Measurements from ENCODE around the gene GRIFIN.
"Not testable (repeated sequence)": the region's sequence is repeated elsewhere in the genome, so short reads cannot be mapped to it uniquely, and the experiment has no call there.

Gene GRIFIN

GRCh38 chr7:2473496-2474180 lies 2.6 kb downstream of the GRIFIN start:
- Mint-ChIP-seq H3K9me3 (no peaks in the 10 kb centered on the region), H3K36me3 (ENCODE audit: low read depth) (no peaks in the 10 kb centered on the region), H3K27me3 (ENCODE audit: low read depth) (peaks cover 13% of the 10 kb centered on the region), H3K4me1 (ENCODE audit: low read depth) (peaks cover 2% of the 10 kb centered on the region), H3K27ac (no peak overlapping the region), H3K4me3 (no peak overlapping the region)
- DNase-seq (ENCODE audit: low spot score) = no peak

GRCh38 chr7:2472739-2473138 lies 3.5 kb downstream of the GRIFIN start:
- Mint-ChIP-seq H3K27me3 (ENCODE audit: low read depth) (peaks cover 13% of the 10 kb centered on the region), H3K9me3 (no peaks in the 10 kb centered on the region), H3K4me3 (no peak overlapping the region), H3K27ac (no peak overlapping the region), H3K4me1 (ENCODE audit: low read depth) (peaks cover 2% of the 10 kb centered on the region), H3K36me3 (ENCODE audit: low read depth) (no peaks in the 10 kb centered on the region)
- no peak for DNase-seq (ENCODE audit: low spot score)

GRCh38 chr7:2471396-2471795 lies 4.8 kb downstream of the GRIFIN start:
- DNase-seq (ENCODE audit: low spot score) = no peak
- peaks cover 2% of the 10 kb centered on the region for H3K4me1 Mint-ChIP-seq (ENCODE audit: low read depth)
- no peak overlapping the region for H3K4me3 Mint-ChIP-seq
- peaks cover 13% of the 10 kb centered on the region for H3K27me3 Mint-ChIP-seq (ENCODE audit: low read depth)
- no peak overlapping the region for H3K27ac Mint-ChIP-seq
- no peaks in the 10 kb centered on the region for H3K36me3 Mint-ChIP-seq (ENCODE audit: low read depth)
- no peaks in the 10 kb centered on the region for H3K9me3 Mint-ChIP-seq

GRCh38 chr7:2471022-2471329 lies 5.2 kb downstream of the GRIFIN start:
- no peak overlapping the region for H3K27ac Mint-ChIP-seq
- DNase-seq (ENCODE audit: low spot score) = no peak
- H3K9me3 Mint-ChIP-seq = no peaks in the 10 kb centered on the region
- no peak overlapping the region for H3K4me3 Mint-ChIP-seq
- H3K4me1 Mint-ChIP-seq (ENCODE audit: low read depth) = peaks cover 2% of the 10 kb centered on the region
- no peaks in the 10 kb centered on the region for H3K36me3 Mint-ChIP-seq (ENCODE audit: low read depth)
- peaks cover 13% of the 10 kb centered on the region for H3K27me3 Mint-ChIP-seq (ENCODE audit: low read depth)

GRCh38 chr7:2470204-2471021 lies 5.8 kb downstream of the GRIFIN start:
- Mint-ChIP-seq H3K27ac (no peak overlapping the region), H3K4me3 (no peak overlapping the region), H3K9me3 (no peaks in the 10 kb centered on the region), H3K27me3 (ENCODE audit: low read depth) (peaks cover 13% of the 10 kb centered on the region), H3K36me3 (ENCODE audit: low read depth) (no peaks in the 10 kb centered on the region), H3K4me1 (ENCODE audit: low read depth) (peaks cover 2% of the 10 kb centered on the region)
- DNase-seq (ENCODE audit: low spot score) = no peak

GRCh38 chr7:2469460-2470203 lies 6.6 kb downstream of the GRIFIN start:
- not testable (repeated sequence) for H3K4me1 Mint-ChIP-seq (ENCODE audit: low read depth); H3K36me3 Mint-ChIP-seq (ENCODE audit: low read depth); H3K4me3 Mint-ChIP-seq; H3K27ac Mint-ChIP-seq; DNase-seq (ENCODE audit: low spot score); H3K9me3 Mint-ChIP-seq
- peaks cover 13% of the 10 kb centered on the region for H3K27me3 Mint-ChIP-seq (ENCODE audit: low read depth)

- DNase-seq (ENCODE audit: low spot score) = no peak
- H3K4me3 Mint-ChIP-seq = no peak overlapping the region
- peaks cover 13% of the 10 kb centered on the region for H3K27me3 Mint-ChIP-seq (ENCODE audit: low read depth)
- H3K9me3 Mint-ChIP-seq = no peaks in the 10 kb centered on the region
- H3K4me1 Mint-ChIP-seq (ENCODE audit: low read depth) = peaks cover 2% of the 10 kb centered on the region
- no peak overlapping the region for H3K27ac Mint-ChIP-seq
- H3K36me3 Mint-ChIP-seq (ENCODE audit: low read depth) = no peaks in the 10 kb centered on the region
These were observed 8.0 kb downstream of the GRIFIN start for GRCh38 chr7:2468227-2468626.

- DNase-seq (ENCODE audit: low spot score) = no peak
- no peaks in the 10 kb centered on the region for H3K9me3 Mint-ChIP-seq
- peaks cover 2% of the 10 kb centered on the region for H3K4me1 Mint-ChIP-seq (ENCODE audit: low read depth)
- H3K4me3 Mint-ChIP-seq = no peak overlapping the region
- H3K36me3 Mint-ChIP-seq (ENCODE audit: low read depth) = no peaks in the 10 kb centered on the region
- H3K27me3 Mint-ChIP-seq (ENCODE audit: low read depth) = peaks cover 13% of the 10 kb centered on the region
- H3K27ac Mint-ChIP-seq = no peak overlapping the region
These were observed 9.5 kb downstream of the GRIFIN start for GRCh38 chr7:2466675-2467074.

- Mint-ChIP-seq H3K4me1 (ENCODE audit: low read depth) (peaks cover 2% of the 10 kb centered on the region), H3K36me3 (ENCODE audit: low read depth) (no peaks in the 10 kb centered on the region), H3K27ac (no peak overlapping the region), H3K27me3 (ENCODE audit: low read depth) (peaks cover 13% of the 10 kb centered on the region), H3K4me3 (no peak overlapping the region), H3K9me3 (no peaks in the 10 kb centered on the region)
- DNase-seq (ENCODE audit: low spot score) = no peak
These were observed 10.3 kb downstream of the GRIFIN start for GRCh38 chr7:2465928-2466327.

GRCh38 chr7:2462731-2463130 lies 13.5 kb downstream of the GRIFIN start:
- Mint-ChIP-seq H3K27ac (no peak overlapping the region), H3K4me1 (ENCODE audit: low read depth) (peaks cover 6% of the 10 kb centered on the region), H3K27me3 (ENCODE audit: low read depth) (no peaks in the 10 kb centered on the region), H3K9me3 (no peaks in the 10 kb centered on the region), H3K4me3 (no peak overlapping the region), H3K36me3 (ENCODE audit: low read depth) (no peaks in the 10 kb centered on the region)
- no peak for DNase-seq (ENCODE audit: low spot score)

GRCh38 chr7:2461268-2462026 lies 14.8 kb downstream of the GRIFIN start:
- no peaks in the 10 kb centered on the region for H3K36me3 Mint-ChIP-seq (ENCODE audit: low read depth)
- H3K9me3 Mint-ChIP-seq = no peaks in the 10 kb centered on the region
- H3K4me3 Mint-ChIP-seq = no peak overlapping the region
- peaks cover 11% of the 10 kb centered on the region for H3K4me1 Mint-ChIP-seq (ENCODE audit: low read depth)
- H3K27me3 Mint-ChIP-seq (ENCODE audit: low read depth) = peaks cover 3% of the 10 kb centered on the region
- no peak for DNase-seq (ENCODE audit: low spot score)
- no peak overlapping the region for H3K27ac Mint-ChIP-seq

- H3K9me3 Mint-ChIP-seq = no peaks in the 10 kb centered on the region
- no peaks in the 10 kb centered on the region for H3K36me3 Mint-ChIP-seq (ENCODE audit: low read depth)
- peaks cover 11% of the 10 kb centered on the region for H3K27me3 Mint-ChIP-seq (ENCODE audit: low read depth)
- no peak overlapping the region for H3K27ac Mint-ChIP-seq
- H3K4me3 Mint-ChIP-seq = no peak overlapping the region
- DNase-seq (ENCODE audit: low spot score) = no peak
- H3K4me1 Mint-ChIP-seq (ENCODE audit: low read depth) = peaks cover 11% of the 10 kb centered on the region
These were observed 15.6 kb downstream of the GRIFIN start for GRCh38 chr7:2460641-2461040.

GRCh38 chr7:2460188-2460587 lies 16.0 kb downstream of the GRIFIN start:
- Mint-ChIP-seq H3K27ac (no peak overlapping the region), H3K27me3 (ENCODE audit: low read depth) (peaks cover 12% of the 10 kb centered on the region), H3K4me3 (no peak overlapping the region), H3K9me3 (no peaks in the 10 kb centered on the region), H3K36me3 (ENCODE audit: low read depth) (no peaks in the 10 kb centered on the region), H3K4me1 (ENCODE audit: low read depth) (peaks cover 11% of the 10 kb centered on the region)
- DNase-seq (ENCODE audit: low spot score) = no peak

GRCh38 chr7:2459674-2460073 lies 16.5 kb downstream of the GRIFIN start:
- no peak for DNase-seq (ENCODE audit: low spot score)
- H3K4me1 Mint-ChIP-seq (ENCODE audit: low read depth) = peaks cover 11% of the 10 kb centered on the region
- no peak overlapping the region for H3K4me3 Mint-ChIP-seq
- no peak overlapping the region for H3K27ac Mint-ChIP-seq
- H3K27me3 Mint-ChIP-seq (ENCODE audit: low read depth) = peaks cover 14% of the 10 kb centered on the region
- no peaks in the 10 kb centered on the region for H3K9me3 Mint-ChIP-seq
- no peaks in the 10 kb centered on the region for H3K36me3 Mint-ChIP-seq (ENCODE audit: low read depth)
